CD14-positive monocyte (primary cell): ENCODE results near the gene SLC44A4. TPM values are rescaled to one million over a fixed set of nuclear protein-coding genes. Genes with fewer than 3 reads are reported as not detected.
"Not testable (repeated sequence)": the region's sequence is repeated elsewhere in the genome, so short reads cannot be mapped to it uniquely, and the experiment has no call there.

ENCODE experiments used
- DNase-seq, 3 donors: peaks; one replicate each; pipeline ENCODE4 v3.0.0-alpha.2; 2011 to 2022
- H2AFZ ChIP-seq: 2 replicates; pipeline ENCODE4 v1.6.0; 2012; ENCODE audit warnings: mild to moderate bottlenecking, low read depth, low read length, inconsistent platforms; ENCODE audit not compliant: insufficient read depth, poor library complexity, severe bottlenecking
- H3K27ac ChIP-seq, 2 donors: 1 replicate in 1 of 2; 2 replicates in 1 of 2; pipeline ENCODE4 v1.5.1; 2012 to 2013; ENCODE audit warnings: low read length in 2 of 2, control low read depth in 1 of 2, inconsistent platforms in 1 of 2, low read depth in 1 of 2, mild to moderate bottlenecking in 1 of 2
- H3K27me3 ChIP-seq, 2 donors: one replicate each; pipeline versions ENCODE4 v1.6.0 to v1.6.1; 2011 to 2013; ENCODE audit warnings: low read length in 2 of 2; ENCODE audit not compliant: control insufficient read depth in 2 of 2, insufficient read depth in 2 of 2
- H3K36me3 ChIP-seq, 2 donors: replicated peaks in 1 of 2; 1 replicate in 1 of 2; 2 replicates in 1 of 2; pipeline versions ENCODE4 v1.5.1 to v1.6.1; 2012 to 2013; ENCODE audit warnings: low read length in 2 of 2, control low read depth in 1 of 2, inconsistent platforms in 1 of 2, mild to moderate bottlenecking in 1 of 2; ENCODE audit not compliant: insufficient read depth in 2 of 2, control insufficient read depth in 1 of 2
- H3K4me1 ChIP-seq, 2 donors: 1 replicate in 1 of 2; 2 replicates in 1 of 2; pipeline versions ENCODE4 v1.5.1 to v1.6.1; 2012 to 2013; ENCODE audit warnings: low read length in 2 of 2, control low read depth in 1 of 2, inconsistent platforms in 1 of 2, mild to moderate bottlenecking in 1 of 2, moderate library complexity in 1 of 2; ENCODE audit not compliant: insufficient read depth in 2 of 2, control insufficient read depth in 1 of 2
- H3K4me2 ChIP-seq: replicated peaks from 2 replicates; pipeline ENCODE3; 2012; ENCODE audit warnings: low read length, moderate library complexity, mild to moderate bottlenecking; ENCODE audit not compliant: poor library complexity, severe bottlenecking; ENCODE audit errors: extremely low read depth
- H3K4me3 ChIP-seq, 3 experiments: fragments of 200-600 bp in 1 of 3; sonication (generic) in 1 of 3; replicated peaks in 1 of 3; 1 replicate in 2 of 3; 2 replicates in 1 of 3; pipeline ENCODE4 v1.5.1; 2011 to 2013; ENCODE audit warnings: low read length in 3 of 3, mild to moderate bottlenecking in 3 of 3, control low read depth in 2 of 3, low read depth in 2 of 3, inconsistent platforms in 1 of 3, moderate library complexity in 1 of 3
- H3K79me2 ChIP-seq: 2 replicates; pipeline ENCODE4 v1.6.0; 2012; ENCODE audit warnings: mild to moderate bottlenecking, control low read depth, inconsistent platforms, low read length, moderate library complexity; ENCODE audit not compliant: insufficient read depth
- H3K9ac ChIP-seq: 2 replicates; pipeline ENCODE4 v1.6.0; 2017; ENCODE audit warnings: low read length, mild to moderate bottlenecking; ENCODE audit not compliant: insufficient read depth, poor library complexity, severe bottlenecking
- H3K9me3 ChIP-seq, 2 donors: replicated peaks in 1 of 2; 1 replicate in 1 of 2; 2 replicates in 1 of 2; pipeline versions ENCODE4 v1.5.1 to v1.6.1; 2012 to 2013; ENCODE audit warnings: low read length in 2 of 2, control low read depth in 1 of 2; ENCODE audit not compliant: control insufficient read depth in 1 of 2, insufficient read depth in 1 of 2
- H4K20me1 ChIP-seq: 2 replicates; pipeline ENCODE4 v1.6.0; 2012; ENCODE audit warnings: mild to moderate bottlenecking, low read length, control low read depth, moderate library complexity; ENCODE audit not compliant: insufficient read depth
- H3K27ac Mint-ChIP-seq, 7 donors: one replicate each; pipeline ENCODE4 v1.8.0; 2020; ENCODE audit warnings: mild to moderate bottlenecking in 7 of 7, mixed read lengths in 7 of 7, moderate library complexity in 6 of 7, inconsistent platforms in 2 of 7
- H3K27me3 Mint-ChIP-seq, 3 donors: one replicate each; pipeline ENCODE4 v1.8.0; 2021 to 2022; ENCODE audit warnings: low read depth in 3 of 3, mild to moderate bottlenecking in 3 of 3, mixed read lengths in 3 of 3, moderate library complexity in 3 of 3, inconsistent platforms in 1 of 3
- H3K36me3 Mint-ChIP-seq, 2 donors: one replicate each; pipeline ENCODE4 v1.8.0; 2020; ENCODE audit warnings: mixed read lengths in 2 of 2, inconsistent platforms in 1 of 2, mild to moderate bottlenecking in 1 of 2
- H3K4me1 Mint-ChIP-seq: one replicate; pipeline ENCODE4 v1.8.0; 2020; ENCODE audit warnings: mild to moderate bottlenecking, mixed read lengths
- H3K4me3 Mint-ChIP-seq, 2 donors: one replicate each; pipeline ENCODE4 v1.8.0; 2020; ENCODE audit warnings: mild to moderate bottlenecking in 2 of 2, mixed read lengths in 2 of 2, moderate library complexity in 1 of 2
- H3K9me3 Mint-ChIP-seq, 7 donors: one replicate each; pipeline ENCODE4 v1.8.0; 2020 to 2022; ENCODE audit warnings: mixed read lengths in 7 of 7, mild to moderate bottlenecking in 6 of 7, moderate library complexity in 6 of 7, inconsistent platforms in 2 of 7
- WGBS: methylation state at CpG from one replicate; pipeline ENCODE4 v1.1.5; 2013; ENCODE audit warnings: missing lambda C conversion rate; ENCODE audit not compliant: insufficient coverage; 5-methylcytosine and 5-hydroxymethylcytosine counted together
- intact Hi-C, 2 donors: fragments of 100-400 bp; cut with micrococcal nuclease; formaldehyde crosslinking; loops; one replicate each; pipeline versions ENCODE4 v1.15.0 to v1.15.1; 2023
- polyA plus RNA-seq, 3 donors: library from polyadenylated mRNA; depleted of rRNA in 1 of 3; unstranded in 2 of 3; stranded (reverse) in 1 of 3; fragments of 300-500 nt in 2 of 3; fragments of >200 nt in 1 of 3; fragmentation: Illumina TruSeq in 2 of 3; gene quantifications; 1 replicate in 2 of 3; 2 replicates in 1 of 3; pipeline ENCODE4 v1.2.3, GENCODE V29; 2012 to 2021
- TF ChIP-seq, protein P1 (sequence below): fragments of 200-600 bp; IDR thresholded peaks from one replicate; pipeline ENCODE4 v1.8.0; 2022; ENCODE audit warnings: antibody characterized with exemption, mild to moderate bottlenecking

The SLC44A4 gene
- polyA plus RNA-seq, 3 donors, result 0.09 TPM; not detected in 2

DNA sequence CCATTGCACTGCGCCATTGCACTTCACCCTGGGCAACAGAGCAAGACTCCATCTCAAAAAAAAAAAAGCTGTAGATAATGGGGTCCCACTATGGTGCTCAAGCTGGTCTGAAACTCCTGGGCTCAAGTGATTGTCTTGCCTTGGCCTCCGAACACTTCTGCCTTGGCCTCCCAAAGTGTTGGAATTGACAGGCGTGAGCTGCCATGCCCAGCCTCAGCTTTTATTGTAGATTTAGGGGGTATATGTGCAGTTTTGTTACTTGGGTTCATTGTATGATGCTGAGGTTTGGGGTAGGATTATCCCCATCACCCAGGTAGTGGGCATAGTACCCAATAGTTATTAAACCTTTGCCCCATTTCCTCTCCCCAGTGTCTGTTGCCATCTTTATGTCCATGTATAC lies 39.8 kb downstream of the SLC44A4 start:
- H3K9me3 ChIP-seq, result no peaks in the 10 kb centered on the region
- peaks cover 38 to 47% of the 10 kb centered on the region in 2 donors for H3K36me3 ChIP-seq
- peaks cover 47% of the 10 kb centered on the region for H3K79me2 ChIP-seq
- Mint-ChIP-seq H3K36me3 (peaks cover 36 to 62% of the 10 kb centered on the region in 2 donors), H3K4me1 (peaks cover 31% of the 10 kb centered on the region), H3K27ac (peak overlapping the region in 1 of 7 donors; percentile 8), H3K27me3 (no peaks in the 10 kb centered on the region), H3K9me3 (no peaks in the 10 kb centered on the region), H3K4me3 (no peak overlapping the region)
- H3K27ac ChIP-seq, result no peak overlapping the region
- H4K20me1 ChIP-seq, result peaks cover 51% of the 10 kb centered on the region
- TF ChIP-seq, protein P1, sequence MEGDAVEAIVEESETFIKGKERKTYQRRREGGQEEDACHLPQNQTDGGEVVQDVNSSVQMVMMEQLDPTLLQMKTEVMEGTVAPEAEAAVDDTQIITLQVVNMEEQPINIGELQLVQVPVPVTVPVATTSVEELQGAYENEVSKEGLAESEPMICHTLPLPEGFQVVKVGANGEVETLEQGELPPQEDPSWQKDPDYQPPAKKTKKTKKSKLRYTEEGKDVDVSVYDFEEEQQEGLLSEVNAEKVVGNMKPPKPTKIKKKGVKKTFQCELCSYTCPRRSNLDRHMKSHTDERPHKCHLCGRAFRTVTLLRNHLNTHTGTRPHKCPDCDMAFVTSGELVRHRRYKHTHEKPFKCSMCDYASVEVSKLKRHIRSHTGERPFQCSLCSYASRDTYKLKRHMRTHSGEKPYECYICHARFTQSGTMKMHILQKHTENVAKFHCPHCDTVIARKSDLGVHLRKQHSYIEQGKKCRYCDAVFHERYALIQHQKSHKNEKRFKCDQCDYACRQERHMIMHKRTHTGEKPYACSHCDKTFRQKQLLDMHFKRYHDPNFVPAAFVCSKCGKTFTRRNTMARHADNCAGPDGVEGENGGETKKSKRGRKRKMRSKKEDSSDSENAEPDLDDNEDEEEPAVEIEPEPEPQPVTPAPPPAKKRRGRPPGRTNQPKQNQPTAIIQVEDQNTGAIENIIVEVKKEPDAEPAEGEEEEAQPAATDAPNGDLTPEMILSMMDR, result no peak
- DNase-seq, result no peak
- H3K9ac ChIP-seq, result no peak overlapping the region
- no peaks in the 10 kb centered on the region for H3K27me3 ChIP-seq
- no peak overlapping the region for H3K4me2 ChIP-seq
- intact Hi-C loops, result loop anchor here (10.0 kb wide), 2 partner anchors 114 to 294 kb away; partner anchors contain the start of genes ATP6V1G2 (in 1 of the 2), DDAH2 (in 1 of the 2), DDX39B (in 1 of the 2) and LY6G6C (in 1 of the 2)
- H3K4me1 ChIP-seq, result peaks cover 30 to 40% of the 10 kb centered on the region in 2 donors
- H2AFZ ChIP-seq, result no peak overlapping the region
- WGBS, result 100% methylated on average over 2 of the region's 3 CpGs
- no peak overlapping the region for H3K4me3 ChIP-seq

- H3K9ac ChIP-seq, DNase-seq, H3K9me3 ChIP-seq, H3K4me2 ChIP-seq, H3K9me3 Mint-ChIP-seq, H3K27me3 ChIP-seq, H3K27me3 Mint-ChIP-seq, H2AFZ ChIP-seq, H3K4me3 Mint-ChIP-seq: not testable (repeated sequence)
- H3K4me1 ChIP-seq, result peaks cover 38 to 48% of the 10 kb centered on the region in 2 donors
- H3K27ac Mint-ChIP-seq, result peak overlapping the region; percentile 19 to 100 (median 68)
- H3K4me3 ChIP-seq, result peak overlapping the region in 1 of 3 experiments; percentile 89
- H4K20me1 ChIP-seq, result peaks cover 51% of the 10 kb centered on the region
- 95% methylated on average over 5 of the region's 9 CpGs for WGBS
- peak overlapping the region; percentile 13 to 92 for H3K27ac ChIP-seq
- peaks cover 56% of the 10 kb centered on the region for H3K79me2 ChIP-seq
- peaks cover 36 to 62% of the 10 kb centered on the region in 2 donors for H3K36me3 Mint-ChIP-seq
- H3K36me3 ChIP-seq, result peaks cover 38 to 47% of the 10 kb centered on the region in 2 donors
- peaks cover 33% of the 10 kb centered on the region for H3K4me1 Mint-ChIP-seq
- intact Hi-C loops, result loop anchor here (10.0 kb wide), 2 partner anchors 113 to 293 kb away; partner anchors contain the start of genes ATP6V1G2 (in 1 of the 2), DDAH2 (in 1 of the 2), DDX39B (in 1 of the 2) and LY6G6C (in 1 of the 2)
Observed at GRCh38 chr6:31838114-31838553, 40.7 kb downstream of the SLC44A4 start.
